GM12891 (cell line): ENCODE measurements around the gene KIAA1549.

Experiments
- PAX5 ChIP-seq: IDR thresholded peaks from 2 replicates; pipeline ENCODE4 v1.6.1; 2011; ENCODE audit warnings: low read length, moderate library complexity, mild to moderate bottlenecking; ENCODE audit not compliant: insufficient read depth, severe bottlenecking
- POLR2A ChIP-seq: IDR thresholded peaks from 2 replicates; pipeline ENCODE4 v1.6.1; 2011; ENCODE audit warnings: low read depth, low read length, control low read depth
- POLR2AphosphoS5 ChIP-seq: IDR thresholded peaks from 2 replicates; pipeline ENCODE4 v1.6.1; 2011; ENCODE audit warnings: low read depth, low read length, control low read depth

- TF ChIP-seq POLR2A (no peak), POLR2AphosphoS5 (no peak), PAX5 (no peak)
Observed at GRCh38 chr7:138876326-138876725, 104.9 kb downstream of the KIAA1549 start.
